SH-SY5Y (cell line): ENCODE data around the gene GPR148.

Experiments used
- GATA2 ChIP-seq: IDR thresholded peaks from 2 replicates; pipeline ENCODE4 v1.6.1; 2011; ENCODE audit warnings: mild to moderate bottlenecking, low read depth, low read length
- GATA3 ChIP-seq: IDR thresholded peaks from 2 replicates; pipeline ENCODE4 v1.6.1; 2011; ENCODE audit warnings: low read depth, mild to moderate bottlenecking, low read length, moderate library complexity

GRCh38 chr2:130737592-130737991 is 8.7 kb downstream of the GPR148 start:
- no peak for TF ChIP-seq GATA2
- TF ChIP-seq GATA3 = no peak
